GM18519 (cell line): Measurements from ENCODE around the gene UNC13B.

Experiments
- ATAC-seq: cut with Tn5 transposase; IDR thresholded peaks from one replicate; pipeline ENCODE4 v1.9.1; 2021; ENCODE audit warnings: mild to moderate bottlenecking, moderate library complexity; ENCODE audit not compliant: unreplicated experiment, low FRiP score

UNC13B gene

DNA sequence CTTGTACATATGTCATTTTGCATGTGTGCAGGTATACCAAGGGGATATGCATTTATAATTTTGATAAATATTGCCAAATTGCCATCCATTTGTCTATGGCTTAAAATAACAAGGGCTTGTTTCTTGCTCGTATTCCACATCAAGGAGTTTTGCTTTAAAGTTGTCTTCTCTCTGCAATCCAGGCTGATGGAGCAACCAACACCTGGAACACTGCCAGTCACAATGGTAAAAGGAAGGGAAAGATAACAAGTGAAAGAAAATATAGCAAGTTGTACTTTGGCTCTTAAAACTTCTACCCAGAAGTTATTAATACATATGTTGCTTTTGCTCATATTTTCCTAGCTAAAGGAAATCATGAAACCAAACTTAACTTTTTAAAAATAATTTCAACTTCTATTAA lies 156.9 kb downstream of the UNC13B start:
- ATAC-seq: no peak

DNA sequence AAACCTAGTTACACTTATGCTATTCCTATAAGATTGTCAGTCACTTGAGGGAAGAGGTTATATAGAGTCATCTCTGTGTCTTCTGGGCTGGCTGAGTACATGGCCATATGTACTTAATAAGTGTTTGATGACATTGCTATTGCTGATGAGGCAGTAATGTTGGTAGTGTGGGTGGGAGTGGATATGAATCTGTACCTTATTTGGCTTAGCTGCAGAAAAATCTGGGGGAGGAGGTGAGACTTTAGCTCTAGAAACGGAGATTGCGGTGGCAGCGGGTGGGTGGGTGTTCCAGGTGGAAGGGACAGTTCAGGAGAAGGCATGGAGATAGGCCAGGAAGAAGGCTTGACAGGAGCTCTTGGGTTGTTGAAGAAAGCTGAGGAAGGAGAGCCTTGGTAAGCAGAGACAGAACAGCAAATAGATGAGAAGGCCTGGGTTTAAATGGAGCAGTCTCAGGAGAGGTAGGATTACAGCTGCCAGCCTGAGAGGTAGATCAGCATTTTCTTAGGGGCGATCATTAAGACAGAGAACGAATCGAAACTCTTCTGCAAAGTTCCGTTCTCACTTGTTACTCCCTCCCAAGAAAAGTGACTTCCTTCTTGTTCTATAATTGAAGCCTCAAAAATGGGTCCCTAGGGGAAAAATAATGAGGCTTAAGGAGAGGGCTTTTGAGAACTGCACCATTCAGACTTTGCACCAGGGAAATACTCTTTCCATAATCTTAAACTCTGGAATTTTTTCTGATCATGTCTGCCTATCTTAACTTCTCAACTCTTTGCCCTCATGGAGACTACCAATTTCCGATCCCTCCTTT lies 160.5 kb downstream of the UNC13B start:
- ATAC-seq: no peak

DNA sequence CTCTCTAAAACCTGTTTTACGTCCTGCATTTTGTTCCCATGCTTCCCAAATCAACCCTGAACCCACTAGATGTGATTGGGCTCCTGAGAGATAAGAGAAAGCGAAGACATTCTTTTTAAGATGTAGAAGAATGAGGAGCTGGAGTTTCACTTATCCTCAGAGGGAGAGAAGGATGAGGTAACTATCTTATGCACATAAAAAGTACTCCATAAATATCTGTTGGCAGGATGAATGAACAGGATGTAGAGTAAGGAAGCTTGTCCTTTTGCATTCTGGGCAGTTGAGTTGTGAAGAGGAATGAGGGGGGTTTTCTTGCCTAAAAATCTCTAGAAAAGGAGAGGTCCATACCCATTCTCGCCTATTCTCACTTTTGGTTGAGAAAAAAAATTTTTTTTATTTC lies 163.2 kb downstream of the UNC13B start:
- no peak for ATAC-seq

DNA sequence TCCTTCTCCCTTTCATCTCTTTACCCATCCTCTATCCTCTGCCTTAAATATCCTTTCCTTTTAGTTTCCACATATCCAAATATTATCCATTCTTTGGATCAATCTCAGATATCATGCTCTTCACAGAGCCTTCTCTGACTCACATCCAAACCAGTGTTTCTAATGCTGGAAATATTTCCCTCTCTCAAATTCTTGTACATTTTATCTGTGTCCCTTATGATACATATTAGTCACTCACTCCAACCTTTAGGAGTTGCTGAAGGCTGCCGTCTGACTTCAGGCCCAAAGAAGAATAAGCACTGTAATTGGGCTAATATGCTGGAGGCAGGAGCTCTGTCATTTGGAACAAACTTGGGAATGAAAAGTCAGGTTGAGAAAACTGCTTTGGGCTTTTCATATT lies 171.7 kb downstream of the UNC13B start:
- no peak for ATAC-seq

DNA sequence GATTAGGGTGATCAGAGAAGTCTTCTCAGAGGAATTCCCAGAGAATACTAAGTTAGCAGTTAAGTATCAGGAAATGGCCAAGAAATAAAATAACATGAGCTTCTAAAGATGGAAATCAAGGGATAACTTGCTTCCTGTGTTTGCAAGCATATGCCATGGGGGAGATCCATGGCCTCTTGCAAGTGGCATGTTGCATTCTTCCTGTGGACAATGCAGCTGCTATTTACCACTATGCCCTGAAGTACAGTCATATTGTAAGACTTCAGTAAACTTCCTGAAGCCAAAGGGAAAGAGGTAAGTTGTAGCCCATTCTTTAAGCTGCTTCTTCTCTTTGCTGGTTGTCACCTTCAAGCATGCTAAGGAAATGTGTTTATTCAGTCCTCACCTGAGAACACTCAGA lies 173.4 kb downstream of the UNC13B start:
- no peak for ATAC-seq

DNA sequence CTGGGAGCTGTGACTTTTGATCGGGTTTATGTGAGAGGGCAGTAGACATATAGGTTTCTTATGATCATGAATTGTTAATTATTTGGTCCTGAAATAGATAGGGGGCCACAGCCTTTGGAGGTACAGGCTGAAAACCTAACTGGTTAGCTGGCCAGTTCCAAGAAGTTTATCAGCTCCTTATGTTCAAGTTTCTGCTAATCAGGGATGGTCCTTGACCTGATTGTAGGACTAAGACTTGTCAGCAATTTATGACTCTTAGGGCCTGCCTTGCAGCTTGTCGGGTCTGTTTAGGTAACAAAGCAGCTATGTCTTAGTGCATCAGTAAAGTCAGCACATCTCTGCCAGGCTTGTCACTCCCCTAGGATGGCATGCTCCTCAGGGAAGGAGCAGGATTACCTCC lies 176.3 kb downstream of the UNC13B start:
- ATAC-seq: no peak

DNA sequence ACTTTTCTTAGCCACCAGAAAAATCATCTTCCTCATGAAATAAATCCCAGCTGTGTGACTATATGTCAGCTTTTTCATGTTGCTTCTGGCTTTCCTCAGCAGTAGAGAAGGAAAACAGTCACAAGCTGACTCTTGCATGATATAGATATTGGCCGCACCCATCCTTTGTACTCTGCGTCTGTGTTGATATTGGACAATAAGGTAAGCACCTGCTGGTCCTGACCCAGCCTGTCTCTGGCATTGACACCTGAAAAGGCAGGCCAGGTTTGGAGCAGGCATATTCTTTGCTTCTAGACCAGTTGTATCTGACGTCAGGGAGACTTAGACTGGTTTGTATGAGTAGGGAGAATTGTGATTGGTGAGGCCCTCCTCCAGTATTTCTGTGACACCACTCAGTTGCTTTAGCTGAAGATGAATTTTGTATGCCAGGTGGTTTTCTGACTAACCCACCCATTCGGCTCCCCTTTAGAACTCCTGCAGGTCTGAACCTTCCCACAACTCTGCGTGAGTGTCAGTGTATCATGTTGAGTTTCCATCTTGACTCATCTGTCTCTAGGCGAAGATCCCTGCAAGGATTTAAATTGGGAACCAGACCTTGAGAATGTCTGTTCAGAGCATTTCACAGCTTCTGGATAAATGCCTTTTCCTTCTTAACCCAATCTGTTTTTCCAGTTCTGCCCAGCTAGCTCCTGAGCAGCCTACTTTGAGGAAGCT lies 176.9 kb downstream of the UNC13B start:
- no peak for ATAC-seq

DNA sequence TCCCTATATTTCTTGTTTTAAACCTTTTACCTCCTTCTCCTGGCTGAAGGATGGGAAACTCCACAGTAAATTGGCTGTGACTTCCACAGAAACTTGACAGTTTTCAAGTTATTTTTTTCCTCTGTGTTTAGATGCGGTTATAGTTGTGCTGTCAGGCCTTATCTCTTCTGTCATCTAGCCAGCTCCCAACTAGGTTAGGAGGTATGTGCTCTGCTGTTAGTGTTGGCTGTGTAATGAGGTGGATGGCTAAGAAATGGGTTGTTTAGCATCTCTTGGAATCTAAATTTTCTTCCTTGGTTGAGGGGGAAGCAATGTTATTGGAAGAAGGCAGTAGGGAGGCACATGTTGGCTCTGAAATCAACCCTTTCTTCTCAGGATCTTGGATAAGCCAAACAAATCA lies 178.2 kb downstream of the UNC13B start:
- no peak for ATAC-seq

DNA sequence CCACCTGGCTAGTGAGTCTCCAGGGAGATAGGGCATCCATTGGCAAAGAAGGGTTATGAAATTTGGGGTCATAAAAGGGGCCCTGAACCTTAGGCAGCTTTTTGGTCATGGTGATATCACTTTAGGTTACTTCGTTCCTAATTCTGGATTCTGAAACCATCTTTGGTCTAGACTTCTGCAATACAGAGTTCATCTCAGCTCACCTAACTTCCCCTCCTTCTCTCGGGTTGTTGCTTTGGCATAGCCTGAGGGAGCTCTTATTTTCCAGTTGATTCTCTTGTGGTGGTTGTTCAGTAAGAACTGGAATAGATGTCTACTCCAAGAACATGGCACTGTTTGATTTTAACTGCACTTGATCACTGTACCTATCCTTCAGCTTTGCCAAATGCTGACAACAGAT lies 179.2 kb downstream of the UNC13B start:
- no peak for ATAC-seq

DNA sequence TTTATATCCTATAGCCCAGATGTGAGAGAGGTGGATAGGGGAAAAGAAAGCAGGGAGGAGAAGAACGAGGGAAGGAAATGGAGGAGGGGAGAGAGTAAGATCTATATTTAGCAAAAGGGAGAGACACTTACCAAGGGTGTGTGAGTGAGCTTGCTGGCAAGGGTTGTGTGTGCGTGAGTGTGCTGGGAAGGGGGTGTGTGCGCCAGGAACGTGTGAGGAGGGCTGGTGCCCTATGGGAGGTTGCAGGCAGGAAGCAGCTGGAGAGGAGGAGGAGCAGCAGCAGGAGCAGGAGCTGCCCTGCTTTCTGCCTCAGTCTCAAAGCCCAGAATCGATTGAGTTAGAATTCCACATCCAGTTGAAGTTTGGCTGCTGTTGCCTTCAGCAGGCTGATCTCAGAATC lies 179.8 kb downstream of the UNC13B start:
- no peak for ATAC-seq

DNA sequence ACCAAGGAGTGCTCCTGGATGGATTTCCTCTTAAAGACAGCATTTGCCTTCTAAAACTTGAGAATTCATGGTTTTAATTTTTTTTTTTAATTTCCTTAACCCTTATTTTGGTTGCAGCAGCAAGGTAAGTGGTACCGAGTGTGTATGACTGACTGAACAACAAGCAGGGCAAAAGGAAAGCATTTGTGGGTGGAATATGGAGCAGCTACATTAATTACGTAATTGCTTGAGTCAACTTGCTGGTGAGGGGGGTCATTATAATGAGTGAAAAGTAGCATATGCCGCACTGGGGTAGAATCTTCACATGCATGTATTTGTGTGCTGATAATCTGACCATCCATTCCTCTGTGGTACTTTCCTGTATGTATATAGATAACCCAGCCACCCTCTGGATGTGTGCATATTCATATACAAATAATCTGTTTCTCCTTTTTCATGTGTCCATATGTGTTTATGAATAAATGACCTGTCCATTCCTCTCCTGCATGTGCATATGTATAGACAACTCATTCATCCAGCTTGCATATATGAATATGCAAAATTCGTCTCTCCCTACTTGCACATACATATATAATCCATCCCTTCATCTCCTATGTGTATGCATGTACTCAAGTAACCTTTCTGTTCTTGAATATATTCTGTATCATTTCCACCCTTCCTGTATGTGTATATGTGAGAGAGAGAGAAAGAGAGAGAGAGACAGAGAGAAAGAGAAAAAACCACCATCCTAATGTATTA lies 180.6 kb downstream of the UNC13B start:
- ATAC-seq: no peak

DNA sequence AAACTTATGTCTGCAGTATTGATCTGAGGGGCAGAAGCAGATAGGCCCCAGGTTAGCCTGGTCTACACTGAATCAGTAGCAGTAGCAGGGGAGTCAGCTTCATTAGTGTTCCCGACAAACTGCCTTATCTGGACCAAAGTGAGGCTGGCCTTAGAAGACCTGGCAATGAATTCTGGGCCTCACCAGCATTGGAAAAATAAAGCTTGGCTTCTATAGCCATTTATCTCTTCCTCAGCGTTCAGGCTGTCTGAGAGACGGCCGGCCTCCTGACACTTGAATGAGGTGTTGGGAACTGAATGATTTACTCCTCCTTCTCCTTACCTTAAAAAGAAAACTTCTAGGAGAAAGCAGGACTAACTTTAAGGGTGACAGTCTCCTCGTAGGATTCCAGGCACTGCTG lies 186.3 kb downstream of the UNC13B start:
- no peak for ATAC-seq

DNA sequence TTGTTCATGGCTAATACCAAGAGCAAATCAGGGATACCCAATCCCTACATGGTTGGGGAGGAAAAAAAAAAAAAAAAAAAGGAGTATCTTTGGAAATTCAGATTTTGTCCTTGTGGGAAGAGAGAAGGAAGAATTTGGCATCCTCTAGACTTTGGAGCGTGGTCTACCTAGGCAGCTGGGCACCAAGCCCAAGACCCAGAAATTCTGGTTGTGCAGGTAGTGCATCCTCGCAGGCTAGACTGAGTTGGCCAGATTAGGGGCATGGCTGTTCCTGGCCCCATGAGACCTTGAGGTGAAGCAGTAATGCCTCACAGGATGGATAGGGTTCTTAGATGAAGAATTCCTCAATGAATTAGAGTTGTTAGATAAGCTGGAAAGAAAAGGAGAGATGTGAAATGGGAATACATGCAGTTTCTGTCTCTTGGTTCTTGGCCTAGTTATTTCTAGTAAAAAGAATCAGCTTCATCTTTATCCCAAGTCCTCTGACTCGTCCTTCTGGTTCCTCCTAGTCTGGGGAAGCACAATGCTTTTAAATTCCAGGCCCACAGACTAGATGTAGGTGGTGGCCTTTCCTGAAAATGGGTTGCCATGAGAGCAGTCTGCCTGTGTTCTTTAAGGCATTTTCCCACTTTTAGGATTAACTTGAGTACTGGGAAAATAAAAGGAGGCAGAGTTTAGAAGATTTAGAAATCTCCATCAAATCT lies 187.6 kb downstream of the UNC13B start:
- ATAC-seq: no peak

DNA sequence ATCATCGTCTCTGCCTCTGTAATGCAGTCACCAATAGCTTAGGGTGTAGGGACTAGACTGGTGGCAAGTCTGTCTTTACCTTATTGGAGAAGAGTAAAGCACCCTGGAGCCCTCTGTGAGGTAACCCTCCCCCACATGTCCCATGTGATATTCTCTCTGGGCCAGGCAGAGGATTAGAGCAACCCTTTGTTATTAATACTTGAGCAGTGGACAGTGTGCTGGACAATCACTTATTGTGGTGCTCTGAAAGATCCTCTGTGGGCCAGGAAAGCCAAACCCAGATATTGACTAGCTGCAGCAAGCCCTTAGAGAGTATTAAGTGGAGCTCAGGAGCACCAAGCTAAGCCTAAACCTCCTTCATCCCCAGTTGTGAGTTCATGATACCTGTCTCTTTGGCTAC lies 188.4 kb downstream of the UNC13B start:
- ATAC-seq: no peak

DNA sequence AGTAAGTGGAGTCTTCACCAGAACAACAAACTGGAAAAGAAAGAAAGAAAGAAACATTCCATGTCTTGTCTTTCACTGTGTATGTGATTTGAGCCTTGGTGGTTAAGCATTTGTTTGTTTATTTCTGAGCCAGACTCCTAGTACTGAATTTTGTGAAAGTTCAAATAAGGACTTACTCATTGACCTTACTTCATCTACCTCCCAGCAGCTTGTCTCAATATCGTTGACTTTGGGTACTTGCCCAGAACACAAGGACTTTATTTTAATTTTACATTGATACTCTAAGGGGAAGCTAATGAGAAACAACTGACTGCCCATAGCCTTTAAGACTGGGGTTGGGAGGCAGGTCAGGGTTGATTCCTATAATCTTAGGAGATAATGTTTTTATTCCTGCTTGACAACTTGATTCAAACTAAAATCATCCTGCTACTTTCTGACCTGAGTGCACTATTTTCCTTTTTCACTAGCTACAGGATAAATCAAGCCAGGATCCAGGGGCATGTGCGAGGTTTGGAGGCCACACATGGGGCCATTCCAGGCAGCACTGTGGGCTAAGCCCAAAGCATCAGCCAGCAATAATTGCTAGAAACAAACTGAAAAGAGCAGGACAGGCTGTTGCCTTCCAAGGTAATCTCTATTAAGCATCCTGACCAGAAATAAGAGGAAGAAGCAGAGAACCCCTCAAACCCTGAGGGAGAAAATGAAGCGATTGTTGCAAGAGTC lies 189.2 kb downstream of the UNC13B start:
- ATAC-seq: no peak

DNA sequence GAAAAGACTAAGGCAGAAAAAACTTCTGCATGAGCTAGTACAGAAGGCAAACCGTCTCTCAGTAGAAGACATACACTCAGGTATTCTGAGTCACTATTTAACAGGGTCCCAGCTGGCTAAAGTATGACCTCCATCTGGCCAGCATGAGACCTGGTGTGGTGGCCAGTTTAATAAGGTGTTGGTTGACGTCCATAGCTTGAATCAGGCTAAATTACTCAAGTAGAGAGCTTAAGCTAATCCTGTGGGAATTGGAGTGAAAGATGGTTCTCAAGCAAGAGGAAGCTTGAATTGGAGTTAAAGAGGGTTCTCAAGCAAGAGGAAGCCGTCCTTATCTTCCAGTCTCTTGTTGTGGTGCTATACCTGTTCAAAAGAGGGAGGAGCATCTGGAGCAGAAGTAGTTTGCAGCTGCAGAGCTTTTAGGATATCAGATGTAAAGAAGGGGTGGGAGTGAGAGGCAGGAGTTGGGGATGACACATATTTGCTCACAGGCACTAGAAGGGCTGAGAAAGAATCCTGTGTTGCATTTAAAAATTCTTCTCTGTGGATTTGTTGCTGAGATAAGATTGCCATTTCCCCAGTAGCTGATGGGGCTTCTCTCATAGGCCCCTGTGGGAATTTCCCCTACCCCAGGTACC lies 192.0 kb downstream of the UNC13B start:
- no peak for ATAC-seq

DNA sequence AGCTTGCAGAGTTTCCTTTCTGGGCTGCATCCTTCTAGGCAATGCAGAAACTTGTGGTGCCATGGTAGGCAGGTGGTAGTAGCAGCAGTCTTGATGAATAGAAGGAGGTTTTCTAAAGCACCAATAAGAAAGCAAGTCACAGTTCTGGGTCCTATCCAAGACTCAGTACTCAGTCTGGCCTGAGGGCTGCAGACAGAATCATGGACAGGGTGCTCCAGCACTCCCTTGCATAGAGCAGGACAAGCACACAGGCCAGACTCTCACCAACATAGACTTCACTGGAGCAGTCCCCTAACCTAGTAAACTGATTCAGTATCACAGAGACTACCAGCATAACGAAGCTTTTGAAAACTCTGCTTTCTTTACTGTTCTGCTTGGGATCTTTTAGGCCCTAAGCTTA lies 194.1 kb downstream of the UNC13B start:
- ATAC-seq: no peak

DNA sequence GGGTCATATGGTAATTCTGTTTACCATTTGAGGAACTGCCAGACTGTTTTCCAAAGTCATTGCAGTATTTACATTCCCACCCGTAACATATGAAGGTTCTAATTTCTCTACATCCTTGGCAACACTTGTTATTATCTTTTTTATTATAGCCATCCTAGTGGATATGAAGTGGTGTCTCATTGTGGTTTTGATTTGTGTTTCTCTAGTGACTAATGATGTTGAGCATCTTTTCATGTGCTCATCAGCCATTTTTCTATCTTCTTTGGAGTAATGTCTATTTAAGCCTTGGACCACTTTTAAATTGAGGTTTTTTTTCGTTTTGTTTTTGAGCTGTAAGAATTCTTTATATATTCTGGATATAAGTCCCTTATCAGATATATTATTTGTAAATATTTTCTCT lies 195.3 kb downstream of the UNC13B start:
- no peak for ATAC-seq

DNA sequence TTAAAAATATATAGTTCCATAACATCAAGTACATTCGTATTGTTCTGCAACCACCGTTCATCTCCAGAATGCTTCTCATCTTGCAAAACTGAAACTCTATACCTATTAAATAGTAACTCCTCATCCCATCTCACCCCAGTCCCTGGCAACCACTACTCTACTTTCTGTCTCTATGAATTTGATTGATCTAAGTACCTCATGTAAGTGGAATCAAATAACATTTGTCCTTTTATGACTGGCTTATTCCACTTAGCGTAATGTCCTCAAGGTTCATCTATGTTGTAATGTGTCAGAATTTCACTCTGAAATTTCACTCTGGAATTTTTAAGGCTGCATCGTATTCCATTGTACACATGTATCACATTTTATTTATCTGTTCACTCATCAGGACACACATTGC lies 196.0 kb downstream of the UNC13B start:
- no peak for ATAC-seq
